Nucleus accumbens (tissue), 56 donors: ENCODE results near the gene HS2ST1.

ENCODE experiments used
- DNase-seq, 56 donors: peaks; one replicate each; lab custom pipeline; 2025; lab: John Stamatoyannopoulos, UW

The HS2ST1 gene

GRCh38 chr1:87104140-87104539, 189.7 kb downstream of the HS2ST1 start:
- no peak for DNase-seq

GRCh38 chr1:87104945-87105344, 190.5 kb downstream of the HS2ST1 start:
- no peak for DNase-seq

- DNase-seq: no peak
Observed at GRCh38 chr1:87106144-87106543, 191.7 kb downstream of the HS2ST1 start.

GRCh38 chr1:87106867-87107266, 192.4 kb downstream of the HS2ST1 start:
- no peak for DNase-seq

GRCh38 chr1:87108228-87108627, 193.8 kb downstream of the HS2ST1 start:
- no peak for DNase-seq

- DNase-seq: no peak
Observed at GRCh38 chr1:87108814-87109411, 194.5 kb downstream of the HS2ST1 start.

- DNase-seq: no peak
Observed at GRCh38 chr1:87111659-87112371, 197.4 kb downstream of the HS2ST1 start.

GRCh38 chr1:87113313-87113712, 198.9 kb downstream of the HS2ST1 start:
- no peak for DNase-seq

GRCh38 chr1:87115317-87115890, 201.0 kb downstream of the HS2ST1 start:
- no peak for DNase-seq

- no peak for DNase-seq
Observed at GRCh38 chr1:87115891-87116290, 201.5 kb downstream of the HS2ST1 start.

- DNase-seq: no peak
Observed at GRCh38 chr1:87117761-87118368, 203.4 kb downstream of the HS2ST1 start.

- no peak for DNase-seq
Observed at GRCh38 chr1:87119541-87120140, 205.2 kb downstream of the HS2ST1 start.

- DNase-seq: no peak
Observed at GRCh38 chr1:87120779-87121178, 206.3 kb downstream of the HS2ST1 start.

- no peak for DNase-seq
Observed at GRCh38 chr1:87121711-87122163, 207.3 kb downstream of the HS2ST1 start.

- DNase-seq: no peak
Observed at GRCh38 chr1:87122243-87122642, 207.8 kb downstream of the HS2ST1 start.

GRCh38 chr1:87123610-87124009, 209.2 kb downstream of the HS2ST1 start:
- no peak for DNase-seq

GRCh38 chr1:87126886-87127505, 212.6 kb downstream of the HS2ST1 start:
- DNase-seq: no peak

- DNase-seq: peak in 17 of 56 donors; percentile 3 to 55 (median 27)
Observed at GRCh38 chr1:87127581-87127980, 213.1 kb downstream of the HS2ST1 start.

GRCh38 chr1:87129038-87129437, 214.6 kb downstream of the HS2ST1 start:
- no peak for DNase-seq

GRCh38 chr1:87129606-87130005, 215.2 kb downstream of the HS2ST1 start:
- DNase-seq: no peak

GRCh38 chr1:87130438-87130837, 216.0 kb downstream of the HS2ST1 start:
- no peak for DNase-seq
